Activated naive CD8-positive, alpha-beta T cell treated with anti-CD3 and anti-CD28 coated beads, Interleukin-2, amount 10 ng/mL, durations not matched to agents 7 days and 5 days (primary cell): ENCODE measurements around the gene RND1. TPM values are rescaled to one million over a fixed set of nuclear protein-coding genes. Genes with fewer than 3 reads are reported as not detected.

Source experiments
- ATAC-seq: fragments of 150-1000 bp; cut with Tn5 transposase; one replicate; pipeline ENCODE4 v1.10.0; 2021; ENCODE audit warnings: low read depth, moderate library complexity
- POLR2A ChIA-PET: fragments of 350-600 bp; sonication (Branson Sonifier 250); formaldehyde crosslinking; loops from one replicate; lab custom pipeline; 2021; ENCODE audit warnings: antibody characterized with exemption; lab: Charles Lee
- DNase-seq: peaks from one replicate; pipeline ENCODE4 v3.0.0; 2021
- H3K27ac Mint-ChIP-seq: one replicate; pipeline ENCODE4 v1.8.0; 2022; ENCODE audit warnings: mild to moderate bottlenecking, mixed read lengths
- H3K27me3 Mint-ChIP-seq: one replicate; pipeline ENCODE4 v1.8.0; 2022; ENCODE audit warnings: mild to moderate bottlenecking, moderate library complexity, mixed read lengths
- H3K36me3 Mint-ChIP-seq: one replicate; pipeline ENCODE4 v1.8.0; 2021; ENCODE audit warnings: mild to moderate bottlenecking, mixed read lengths
- H3K4me1 Mint-ChIP-seq: one replicate; pipeline ENCODE4 v1.8.0; 2021; ENCODE audit warnings: mixed read lengths
- H3K4me3 Mint-ChIP-seq: one replicate; pipeline ENCODE4 v1.8.0; 2022; ENCODE audit warnings: mild to moderate bottlenecking, moderate library complexity, mixed read lengths
- H3K9me3 Mint-ChIP-seq: one replicate; pipeline ENCODE4 v1.8.0; 2021; ENCODE audit warnings: mixed read lengths
- total RNA-seq, 2 experiments: library from RNA; stranded (reverse); gene quantifications; one replicate each; pipeline ENCODE4 v1.2.3, GENCODE V29; 2021

Gene RND1
- total RNA-seq, 2 experiments from 2014 or later = 3.8 to 4.9 TPM

GRCh38 chr12:48819986-48820725, 45.5 kb downstream of the RND1 start:
- POLR2A ChIA-PET = no interaction called here
- Mint-ChIP-seq H3K4me3 (no peak overlapping the region), H3K27me3 (peaks cover 31% of the 10 kb centered on the region), H3K27ac (no peak overlapping the region), H3K9me3 (no peaks in the 10 kb centered on the region), H3K4me1 (peaks cover 16% of the 10 kb centered on the region), H3K36me3 (peaks cover 4% of the 10 kb centered on the region)
- ATAC-seq (no peak), DNase-seq (no peak)

- Mint-ChIP-seq H3K27ac (no peak overlapping the region), H3K27me3 (peaks cover 31% of the 10 kb centered on the region), H3K36me3 (peaks cover 4% of the 10 kb centered on the region), H3K9me3 (no peaks in the 10 kb centered on the region), H3K4me1 (peaks cover 17% of the 10 kb centered on the region), H3K4me3 (peak overlapping the region; percentile 84)
- POLR2A ChIA-PET = no interaction called here
- ATAC-seq = peak; percentile 1
- peak; percentile 47 for DNase-seq
Measured at GRCh38 chr12:48818831-48819590, 46.7 kb downstream of the RND1 start.

GRCh38 chr12:48817873-48818830, 47.5 kb downstream of the RND1 start, which contains the start of gene CACNB3:
Gene CACNB3 (plus strand): TSS chr12:48818496. CDS start chr12:48818930, 434 bp downstream.
- Mint-ChIP-seq H3K4me1 (peaks cover 22% of the 10 kb centered on the region), H3K9me3 (no peaks in the 10 kb centered on the region), H3K27ac (no peak within 1 kb of the TSS), H3K27me3 (peaks cover 31% of the 10 kb centered on the region), H3K36me3 (peaks cover 4% of the 10 kb centered on the region), H3K4me3 (peak within 1 kb of the TSS; percentile 90)
- DNase-seq (peak; percentile 82), ATAC-seq (peak; percentile 58)
- POLR2A ChIA-PET = interaction anchor here (0.7 kb wide), 1 partner anchor 9 kb away, joined by 3 read pairs; no protein-coding TSS in a partner anchor

- ATAC-seq = no peak
- H3K27me3 Mint-ChIP-seq = peaks cover 35% of the 10 kb centered on the region
- H3K36me3 Mint-ChIP-seq = peaks cover 4% of the 10 kb centered on the region
- peak overlapping the region; percentile 94 for H3K4me3 Mint-ChIP-seq
- no peak overlapping the region for H3K27ac Mint-ChIP-seq
- no peak for DNase-seq
- POLR2A ChIA-PET = interaction anchor here (0.6 to 2.5 kb wide), 6 partner anchors 9 to 501 kb away, joined by 3 to 21 read pairs (median 4); partner anchors contain the start of genes DDX23 and KANSL2
- H3K4me1 Mint-ChIP-seq = peaks cover 25% of the 10 kb centered on the region
- H3K9me3 Mint-ChIP-seq = no peaks in the 10 kb centered on the region
Measured at GRCh38 chr12:48816143-48816854, 49.4 kb downstream of the RND1 start.

GRCh38 chr12:48815126-48816110, 50.3 kb downstream of the RND1 start:
- peak overlapping the region; percentile 79 for H3K27ac Mint-ChIP-seq
- no peaks in the 10 kb centered on the region for H3K9me3 Mint-ChIP-seq
- peaks cover 25% of the 10 kb centered on the region for H3K4me1 Mint-ChIP-seq
- peaks cover 4% of the 10 kb centered on the region for H3K36me3 Mint-ChIP-seq
- H3K4me3 Mint-ChIP-seq = peak overlapping the region; percentile 94
- DNase-seq = no peak
- peak; percentile 46 for ATAC-seq
- H3K27me3 Mint-ChIP-seq = peaks cover 35% of the 10 kb centered on the region
- POLR2A ChIA-PET = interaction anchor here (0.6 to 2.5 kb wide), 13 partner anchors 10 to 618 kb away, joined by 3 to 21 read pairs (median 3); partner anchors contain the start of genes DDX23, KANSL2 and RND1

GRCh38 chr12:48814262-48815125, 51.2 kb downstream of the RND1 start:
- peak overlapping the region; percentile 79 for H3K27ac Mint-ChIP-seq
- DNase-seq = peak; percentile 94
- no peaks in the 10 kb centered on the region for H3K9me3 Mint-ChIP-seq
- peak overlapping the region; percentile 94 for H3K4me3 Mint-ChIP-seq
- peaks cover 4% of the 10 kb centered on the region for H3K36me3 Mint-ChIP-seq
- peaks cover 33% of the 10 kb centered on the region for H3K27me3 Mint-ChIP-seq
- H3K4me1 Mint-ChIP-seq = peaks cover 24% of the 10 kb centered on the region
- peak; percentile 75 for ATAC-seq
- POLR2A ChIA-PET = interaction anchor here (0.6 to 2.5 kb wide), 12 partner anchors 15 to 617 kb away, joined by 3 to 21 read pairs (median 4); partner anchors contain the start of genes DDX23, KANSL2 and RND1

- peaks cover 22% of the 10 kb centered on the region for H3K4me1 Mint-ChIP-seq
- POLR2A ChIA-PET = interaction anchor here (0.6 to 2.5 kb wide), 5 partner anchors 22 to 616 kb away, joined by 3 to 21 read pairs (median 3); partner anchors contain the start of gene DDX23
Measured at GRCh38 chr12:48813465-48814261, 52.0 kb downstream of the RND1 start.

GRCh38 chr12:48812389-48812788, 53.3 kb downstream of the RND1 start:
- Mint-ChIP-seq H3K4me3 (peak overlapping the region; percentile 21), H3K36me3 (peaks cover 4% of the 10 kb centered on the region), H3K4me1 (peaks cover 22% of the 10 kb centered on the region), H3K9me3 (no peaks in the 10 kb centered on the region), H3K27me3 (peaks cover 20% of the 10 kb centered on the region), H3K27ac (peak overlapping the region; percentile 10)
- ATAC-seq = no peak
- POLR2A ChIA-PET = interaction anchor here (1.9 kb wide), 1 partner anchor 15 kb away, joined by 5 read pairs; no protein-coding TSS in a partner anchor
- DNase-seq = no peak

More at GRCh38 chr12:48813465-48814261, 52.0 kb downstream of the RND1 start:
- Mint-ChIP-seq H3K9me3 (no peaks in the 10 kb centered on the region), H3K27ac (peak overlapping the region; percentile 71), H3K27me3 (peaks cover 27% of the 10 kb centered on the region), H3K36me3 (peaks cover 4% of the 10 kb centered on the region), H3K4me3 (peak overlapping the region; percentile 94)
- ATAC-seq (no peak), DNase-seq (no peak)

GRCh38 chr12:48811437-48812090, 54.1 kb downstream of the RND1 start:
- peaks cover 2% of the 10 kb centered on the region for H3K36me3 Mint-ChIP-seq
- H3K27ac Mint-ChIP-seq = no peak overlapping the region
- H3K4me1 Mint-ChIP-seq = peaks cover 21% of the 10 kb centered on the region
- peaks cover 12% of the 10 kb centered on the region for H3K27me3 Mint-ChIP-seq
- POLR2A ChIA-PET = interaction anchor here (0.7 to 1.9 kb wide), 2 partner anchors 15 to 122 kb away, joined by 3 to 5 read pairs; no protein-coding TSS in a partner anchor
- H3K4me3 Mint-ChIP-seq = no peak overlapping the region
- ATAC-seq (no peak), DNase-seq (no peak)
- H3K9me3 Mint-ChIP-seq = no peaks in the 10 kb centered on the region
